Loucy (cell line): ENCODE data around the gene SLC16A6.

Experiments used
- H2AFZ ChIP-seq: fragments of 200-600 bp; sonication (generic); 2 replicates; pipeline ENCODE4 v1.6.0; 2016; ENCODE audit warnings: antibody characterized with exemption, mild to moderate bottlenecking, low read length, moderate library complexity
- H3F3A ChIP-seq: fragments of 200-600 bp; 2 replicates; pipeline ENCODE4 v1.6.0; 2016; ENCODE audit warnings: antibody characterized with exemption, low read depth, mild to moderate bottlenecking
- H3K27me3 ChIP-seq: fragments of 200-600 bp; sonication (generic); 2 replicates; pipeline ENCODE4 v1.6.1; 2014; ENCODE audit warnings: low read length, mild to moderate bottlenecking; ENCODE audit not compliant: insufficient read depth, poor library complexity, severe bottlenecking
- H3K36me3 ChIP-seq: fragments of 200-600 bp; sonication (generic); 2 replicates; pipeline ENCODE4 v1.6.1; 2016; ENCODE audit warnings: low read length; ENCODE audit not compliant: insufficient read depth
- H3K4me1 ChIP-seq: fragments of 200-600 bp; sonication (generic); 2 replicates; pipeline ENCODE4 v1.5.1; 2014; ENCODE audit warnings: low read length, mild to moderate bottlenecking; ENCODE audit not compliant: insufficient read depth, poor library complexity, severe bottlenecking
- H3K4me2 ChIP-seq: fragments of 200-600 bp; sonication (generic); 2 replicates; pipeline ENCODE4 v1.6.0; 2014; ENCODE audit warnings: antibody characterized with exemption, low read length, low read depth, mild to moderate bottlenecking; ENCODE audit not compliant: poor library complexity, severe bottlenecking
- H3K4me3 ChIP-seq: fragments of 200-600 bp; sonication (generic); 2 replicates; pipeline ENCODE4 v1.5.1; 2014; ENCODE audit warnings: low read length, mild to moderate bottlenecking, mixed read lengths; ENCODE audit not compliant: poor library complexity, severe bottlenecking
- H3K79me2 ChIP-seq: fragments of 200-600 bp; sonication (generic); 2 replicates; pipeline ENCODE4 v1.6.1; 2014; ENCODE audit warnings: low read length; ENCODE audit not compliant: insufficient read depth
- H3K9ac ChIP-seq: fragments of 200-600 bp; sonication (generic); 2 replicates; pipeline ENCODE4 v1.6.0; 2014; ENCODE audit warnings: mild to moderate bottlenecking, low read depth, low read length, moderate library complexity; ENCODE audit not compliant: poor library complexity, severe bottlenecking
- H3K9me2 ChIP-seq: fragments of 200-600 bp; sonication (generic); replicated peaks from 2 replicates; pipeline ENCODE4 v1.6.1; 2016; ENCODE audit warnings: low read depth, low read length, mixed read lengths
- H3K9me3 ChIP-seq: fragments of 200-600 bp; sonication (generic); 2 replicates; pipeline ENCODE4 v1.6.1; 2014; ENCODE audit warnings: mild to moderate bottlenecking, antibody characterized with exemption, low read length, low read depth; ENCODE audit not compliant: insufficient read depth
- H4K20me1 ChIP-seq: fragments of 200-600 bp; sonication (generic); 2 replicates; pipeline ENCODE4 v1.6.0; 2014; ENCODE audit warnings: antibody characterized with exemption, low read length, mild to moderate bottlenecking; ENCODE audit not compliant: insufficient read depth, poor library complexity, severe bottlenecking
- CTCF ChIP-seq: fragments of 200-600 bp; sonication (generic); conservative IDR thresholded peaks from 2 replicates; pipeline ENCODE4 v1.5.1; 2014; ENCODE audit warnings: mild to moderate bottlenecking, antibody characterized with exemption, low read length
- EZH2phosphoT487 ChIP-seq: fragments of 200-600 bp; IDR thresholded peaks from 2 replicates; pipeline ENCODE4 v1.6.1; 2018; ENCODE audit warnings: antibody characterized with exemption, mild to moderate bottlenecking, moderate library complexity, borderline replicate concordance

Gene SLC16A6

GRCh38 chr17:68326681-68327080 lies 35.8 kb upstream of the SLC16A6 start:
- Histone ChIP-seq H3K4me3 (no peak overlapping the region), H3K9ac (no peak overlapping the region), H3K9me2 (no peaks in the 10 kb centered on the region), H3K27me3 (no peaks in the 10 kb centered on the region), H3K4me1 (peaks cover 5% of the 10 kb centered on the region), H3K36me3 (no peaks in the 10 kb centered on the region), H3F3A (no peaks in the 10 kb centered on the region), H3K9me3 (no peaks in the 10 kb centered on the region), H3K79me2 (no peaks in the 10 kb centered on the region), H2AFZ (no peak overlapping the region), H3K4me2 (no peak overlapping the region), H4K20me1 (no peaks in the 10 kb centered on the region)
- no peak for TF ChIP-seq EZH2phosphoT487

- H3K79me2 ChIP-seq: no peaks in the 10 kb centered on the region
- no peak for TF ChIP-seq CTCF
- TF ChIP-seq EZH2phosphoT487: no peak
These were observed 35.0 kb upstream of the SLC16A6 start for GRCh38 chr17:68325961-68326360.

GRCh38 chr17:68324654-68325336 lies 33.9 kb upstream of the SLC16A6 start:
- Histone ChIP-seq H3K4me1 (peaks cover 5% of the 10 kb centered on the region), H3K4me3 (no peak overlapping the region), H3K79me2 (no peaks in the 10 kb centered on the region), H2AFZ (no peak overlapping the region), H4K20me1 (no peaks in the 10 kb centered on the region), H3K9me3 (no peaks in the 10 kb centered on the region), H3K9ac (no peak overlapping the region), H3K9me2 (no peaks in the 10 kb centered on the region), H3K27me3 (no peaks in the 10 kb centered on the region), H3K4me2 (no peak overlapping the region), H3K36me3 (no peaks in the 10 kb centered on the region), H3F3A (no peaks in the 10 kb centered on the region)
- TF ChIP-seq EZH2phosphoT487 (no peak), CTCF (no peak)

More at GRCh38 chr17:68325961-68326360, 35.0 kb upstream of the SLC16A6 start:
- Histone ChIP-seq H3K27me3 (no peaks in the 10 kb centered on the region), H4K20me1 (no peaks in the 10 kb centered on the region), H3K36me3 (no peaks in the 10 kb centered on the region), H3K4me2 (no peak overlapping the region), H3K4me1 (peaks cover 5% of the 10 kb centered on the region), H3K4me3 (no peak overlapping the region), H2AFZ (no peak overlapping the region), H3K9me2 (no peaks in the 10 kb centered on the region), H3F3A (no peaks in the 10 kb centered on the region), H3K9ac (no peak overlapping the region), H3K9me3 (no peaks in the 10 kb centered on the region)

GRCh38 chr17:68324114-68324513 lies 33.2 kb upstream of the SLC16A6 start:
- Histone ChIP-seq H3K36me3 (no peaks in the 10 kb centered on the region), H4K20me1 (no peaks in the 10 kb centered on the region), H3F3A (no peaks in the 10 kb centered on the region), H3K4me2 (no peak overlapping the region), H3K9me2 (no peaks in the 10 kb centered on the region), H3K27me3 (no peaks in the 10 kb centered on the region), H3K4me1 (peaks cover 5% of the 10 kb centered on the region), H3K9me3 (no peaks in the 10 kb centered on the region), H3K4me3 (no peak overlapping the region), H3K79me2 (no peaks in the 10 kb centered on the region), H2AFZ (no peak overlapping the region), H3K9ac (no peak overlapping the region)
- no peak for TF ChIP-seq CTCF
- no peak for TF ChIP-seq EZH2phosphoT487
